Lower leg skin (tissue), 3 donors: Measurements from ENCODE around the gene FAM107B.

Experiments used
- CTCF ChIP-seq, 3 donors: fragments of 450-650 bp; IDR thresholded peaks; one replicate each; pipeline ENCODE4 v1.5.1; 2016; ENCODE audit warnings: antibody characterized with exemption in 3 of 3, mild to moderate bottlenecking in 3 of 3, moderate library complexity in 2 of 3
- POLR2A ChIP-seq, 2 donors: fragments of 450-650 bp; IDR thresholded peaks; one replicate each; pipeline ENCODE4 v1.6.1; 2016 to 2017; ENCODE audit warnings: antibody characterized with exemption in 2 of 2, mild to moderate bottlenecking in 1 of 2, moderate library complexity in 1 of 2

GRCh38 chr10:14526326-14526725, 248.4 kb downstream of the FAM107B start:
- TF ChIP-seq CTCF (IDR thresholded peaks at IDR 0.05): no peak
- no peak for TF ChIP-seq POLR2A (IDR thresholded peaks at IDR 0.05)
